ENCODE data around the gene FAM90A26.
"Not testable (repeated sequence)": the region's sequence is repeated elsewhere in the genome, so short reads cannot be mapped to it uniquely, and the experiment has no call there.

The FAM90A26 gene

GRCh38 chr4:9169791-9170459, at the start of gene FAM90A26:
FAM90A26 (plus strand) TSS chr4:9170409; CDS start chr4:9173173, 2,764 bp downstream.
- in situ Hi-C loops (cut with HindIII; ENCODE audit: low sequenced_read_pairs): not testable (repeated sequence)

GRCh38 chr4:9122711-9123110, 47.5 kb upstream of the FAM90A26 start:
- in situ Hi-C loops (cut with HindIII; ENCODE audit: low sequenced_read_pairs); H3K4me3 ChIP-seq (ENCODE audit: low read depth, low read length): not testable (repeated sequence)

More at GRCh38 chr4:9169791-9170459, at the start of gene FAM90A26:
- H3K4me3 ChIP-seq (ENCODE audit: low read depth, low read length); DNase-seq (ENCODE audit: low read depth): not testable (repeated sequence)

GRCh38 chr4:9123572-9124007, 46.6 kb upstream of the FAM90A26 start:
- TF ChIP-seq CTCF (IDR thresholded peaks at IDR 0.05; ENCODE audit: low read depth, low read length, missing control alignments): peak; percentile 72
- DNase-seq (ENCODE audit: low read depth): peak; percentile 53
- H3K4me3 ChIP-seq (ENCODE audit: low read depth, low read length); in situ Hi-C loops (cut with HindIII; ENCODE audit: low sequenced_read_pairs): not testable (repeated sequence)

More at GRCh38 chr4:9122711-9123110, 47.5 kb upstream of the FAM90A26 start:
- DNase-seq (ENCODE audit: low read depth): not testable (repeated sequence)

- in situ Hi-C loops (cut with HindIII; ENCODE audit: low sequenced_read_pairs): not testable (repeated sequence)
Measured at GRCh38 chr4:9125601-9126161, 44.5 kb upstream of the FAM90A26 start.

GRCh38 chr4:9131420-9131819, 38.8 kb upstream of the FAM90A26 start:
- DNase-seq (ENCODE audit: low read depth): peak; percentile 20
- H3K4me3 ChIP-seq (ENCODE audit: low read depth, low read length); in situ Hi-C loops (cut with HindIII; ENCODE audit: low sequenced_read_pairs): not testable (repeated sequence)

More at GRCh38 chr4:9125601-9126161, 44.5 kb upstream of the FAM90A26 start:
- H3K4me3 ChIP-seq (ENCODE audit: low read depth, low read length); DNase-seq (ENCODE audit: low read depth): not testable (repeated sequence)

GRCh38 chr4:9132849-9133248, 37.4 kb upstream of the FAM90A26 start:
- DNase-seq (ENCODE audit: low read depth); H3K4me3 ChIP-seq (ENCODE audit: low read depth, low read length); in situ Hi-C loops (cut with HindIII; ENCODE audit: low sequenced_read_pairs): not testable (repeated sequence)

- in situ Hi-C loops (cut with HindIII; ENCODE audit: low sequenced_read_pairs); DNase-seq (ENCODE audit: low read depth); H3K4me3 ChIP-seq (ENCODE audit: low read depth, low read length): not testable (repeated sequence)
Measured at GRCh38 chr4:9134011-9134410, 36.2 kb upstream of the FAM90A26 start.

GRCh38 chr4:9134556-9134955, 35.7 kb upstream of the FAM90A26 start:
- DNase-seq (ENCODE audit: low read depth); H3K4me3 ChIP-seq (ENCODE audit: low read depth, low read length); in situ Hi-C loops (cut with HindIII; ENCODE audit: low sequenced_read_pairs): not testable (repeated sequence)

GRCh38 chr4:9141050-9141449, 29.2 kb upstream of the FAM90A26 start:
- DNase-seq (ENCODE audit: low read depth); H3K4me3 ChIP-seq (ENCODE audit: low read depth, low read length); in situ Hi-C loops (cut with HindIII; ENCODE audit: low sequenced_read_pairs): not testable (repeated sequence)

- in situ Hi-C loops (cut with HindIII; ENCODE audit: low sequenced_read_pairs); H3K4me3 ChIP-seq (ENCODE audit: low read depth, low read length); DNase-seq (ENCODE audit: low read depth): not testable (repeated sequence)
Measured at GRCh38 chr4:9142786-9143185, 27.4 kb upstream of the FAM90A26 start.

GRCh38 chr4:9143421-9144080, 26.7 kb upstream of the FAM90A26 start:
- TF ChIP-seq CTCF (IDR thresholded peaks at IDR 0.05; ENCODE audit: low read depth, low read length, missing control alignments): no peak
- in situ Hi-C loops (cut with HindIII; ENCODE audit: low sequenced_read_pairs): no loop called here
- H3K4me3 ChIP-seq (ENCODE audit: low read depth, low read length): no peak overlapping the region
- DNase-seq (ENCODE audit: low read depth): no peak

Data from astrocyte of the cerebellum (primary cell).